H4 (cell line): Measurements from ENCODE around the gene SLC36A3. TPM values are rescaled to one million over a fixed set of nuclear protein-coding genes. Genes with fewer than 3 reads are reported as not detected.
"Not testable (repeated sequence)": the region's sequence is repeated elsewhere in the genome, so short reads cannot be mapped to it uniquely, and the experiment has no call there.

Experiments used
- DNase-seq: peaks from one replicate; pipeline ENCODE4 v3.0.0-alpha.2; 2015; ENCODE audit warnings: low spot score
- total RNA-seq: library from RNA; depleted of rRNA; stranded (reverse); fragments of >200 nt; shearing (Covaris generic); gene quantifications from 2 replicates; pipeline ENCODE4 v1.2.3, GENCODE V29; 2014; rRNA removed

SLC36A3 gene
- total RNA-seq, 1 experiment from 2014 or later, result not detected

DNA sequence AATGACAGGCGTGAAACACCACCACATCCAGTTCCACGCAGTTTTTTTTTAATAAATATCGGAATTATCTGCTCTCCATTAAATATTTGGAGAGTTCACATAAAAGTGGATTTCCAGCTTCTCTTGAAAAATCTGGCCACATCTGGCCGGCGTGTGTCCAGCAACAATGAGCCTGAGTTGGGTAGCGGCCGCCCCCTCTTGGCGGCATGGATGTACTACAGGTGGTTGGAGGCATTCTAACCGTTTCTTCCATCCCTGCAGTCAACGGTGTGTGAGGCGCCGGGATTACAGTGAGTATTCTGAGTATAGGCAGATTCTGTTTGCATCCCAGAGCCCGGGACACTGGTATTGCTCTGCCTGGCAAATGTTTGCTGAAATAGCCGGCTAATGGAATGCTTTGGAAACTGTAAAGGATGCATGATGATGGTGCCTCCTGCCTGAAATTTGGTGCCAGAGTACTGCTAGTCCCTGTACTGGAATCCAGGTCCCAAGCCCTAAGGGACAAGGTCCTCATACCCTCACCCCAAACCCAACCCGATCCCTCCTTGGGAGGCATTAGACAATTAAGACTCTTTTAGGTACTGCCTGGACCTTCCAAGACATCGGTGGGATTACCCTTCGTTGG lies 64.2 kb downstream of the SLC36A3 start:
- DNase-seq, result peak; percentile 57

DNA sequence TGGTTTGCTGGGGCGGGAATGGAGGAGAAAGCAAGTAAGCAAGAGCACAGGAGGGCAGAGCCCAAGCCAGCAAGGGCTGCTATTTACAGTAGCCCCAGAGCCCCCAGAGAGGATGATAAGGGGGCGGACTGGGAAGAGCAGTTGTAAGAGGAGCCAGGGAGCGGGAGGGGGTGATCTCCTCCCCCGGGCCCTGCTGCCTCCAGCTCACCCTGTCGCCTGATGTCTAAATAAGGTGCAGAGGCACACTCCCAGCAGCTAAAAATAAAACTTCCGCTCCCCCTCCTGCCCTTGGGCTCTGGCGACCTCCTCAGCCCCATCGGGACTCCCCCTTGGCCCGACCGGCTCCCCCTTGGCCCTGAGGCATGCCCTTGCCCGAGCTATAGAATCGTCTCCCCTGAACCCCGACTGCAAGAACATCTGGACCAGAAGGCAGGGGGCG lies 65.2 kb downstream of the SLC36A3 start:
- DNase-seq, result no peak

DNA sequence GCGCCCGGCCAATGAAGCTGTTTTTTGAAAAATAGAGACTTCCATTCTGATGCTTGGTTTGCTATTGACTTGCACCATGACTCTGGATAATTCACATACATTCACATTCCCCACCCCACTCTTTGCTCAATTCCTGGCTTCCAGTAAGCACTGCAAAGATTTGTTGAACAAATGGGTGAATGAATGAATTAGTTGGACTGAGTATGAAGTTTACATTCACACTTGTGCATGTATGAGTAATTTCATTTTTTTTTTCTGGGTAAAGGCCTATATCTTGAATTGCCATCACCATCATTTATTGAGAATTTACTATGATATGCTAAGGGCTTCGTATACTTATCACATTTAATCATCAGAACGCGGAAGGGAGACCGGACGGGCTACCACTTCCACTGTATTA lies 65.9 kb downstream of the SLC36A3 start:
- DNase-seq, result no peak

DNA sequence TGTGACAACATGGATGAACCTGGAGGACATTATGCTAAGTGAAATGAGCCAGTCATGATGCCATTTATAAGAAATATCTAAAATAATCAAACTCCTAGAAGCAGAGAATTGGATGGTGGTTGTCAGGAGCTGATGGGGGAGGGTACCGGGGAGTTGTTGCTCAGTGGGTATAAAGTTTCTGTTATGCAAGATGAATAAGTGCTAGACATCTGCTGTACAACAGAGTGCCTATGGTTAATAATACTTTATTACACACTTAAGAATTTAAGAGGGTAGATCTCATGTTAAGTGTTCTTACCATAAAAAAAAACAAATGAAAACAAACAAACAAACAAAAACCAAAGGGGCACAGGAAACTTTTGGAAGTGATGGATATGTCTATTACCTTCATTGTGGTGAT lies 66.7 kb downstream of the SLC36A3 start:
- no peak for DNase-seq

- DNase-seq, result not testable (repeated sequence)
These were observed 68.4 kb downstream of the SLC36A3 start for GRCh38 chr5:151235239-151235571.

DNA sequence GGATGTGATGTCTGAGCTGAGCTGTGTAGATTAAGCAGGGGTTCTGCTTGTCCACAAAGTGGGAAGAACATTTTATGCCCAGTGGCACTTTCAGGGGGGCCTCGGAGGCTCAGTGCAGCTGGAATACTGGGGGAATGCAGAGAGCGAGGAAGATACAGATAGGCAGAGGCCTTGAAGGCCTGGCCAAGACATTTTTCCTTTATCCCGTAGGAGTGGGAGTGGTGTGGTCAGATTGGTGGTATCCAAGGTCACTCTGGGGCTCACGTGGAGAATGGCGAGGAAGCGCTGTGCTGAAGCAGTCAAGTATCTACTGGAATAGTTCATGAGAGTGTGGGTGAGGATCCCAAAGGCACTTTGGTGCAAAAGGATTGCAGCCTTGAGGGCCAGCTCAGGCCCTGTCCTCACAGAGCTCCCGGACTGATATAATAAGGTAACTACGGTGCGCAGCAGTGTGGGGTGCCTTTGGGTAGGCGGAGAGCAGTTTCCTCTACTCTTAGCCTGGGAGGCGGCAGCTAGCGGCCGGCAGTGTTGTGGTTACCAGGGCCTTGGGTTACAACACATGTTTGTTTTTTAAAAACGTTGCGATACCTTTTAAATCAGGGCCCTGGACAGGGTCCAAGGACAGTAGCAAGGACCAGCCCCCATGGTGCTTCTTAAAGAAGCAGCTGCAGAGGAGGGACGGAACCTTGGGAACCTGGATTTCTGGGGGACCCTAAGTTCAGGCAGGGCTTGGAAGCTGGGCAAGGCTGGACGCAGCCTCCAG lies 68.9 kb downstream of the SLC36A3 start:
- peak; percentile 51 for DNase-seq

- DNase-seq, result no peak
These were observed 69.9 kb downstream of the SLC36A3 start for GRCh38 chr5:151233616-151234085.

DNA sequence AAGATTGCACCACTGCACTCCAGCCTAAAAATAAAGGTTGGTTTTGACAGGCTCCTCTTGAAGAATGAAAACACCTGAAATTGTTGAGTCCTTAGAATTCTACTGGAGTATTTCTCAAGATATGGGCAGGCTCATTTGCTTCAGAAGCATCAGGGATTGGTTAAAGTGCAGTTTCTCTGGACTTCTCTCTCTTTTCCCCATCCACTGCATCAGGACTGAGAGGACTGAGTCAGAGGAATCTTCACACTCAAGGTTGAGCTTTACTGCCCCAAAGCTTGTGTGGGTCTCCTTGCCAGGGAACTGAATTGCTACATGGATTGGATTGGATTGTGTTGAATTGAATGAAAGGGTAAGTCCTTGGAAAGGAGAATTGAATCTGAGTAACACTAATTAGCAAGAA lies 72.2 kb downstream of the SLC36A3 start:
- no peak for DNase-seq

DNA sequence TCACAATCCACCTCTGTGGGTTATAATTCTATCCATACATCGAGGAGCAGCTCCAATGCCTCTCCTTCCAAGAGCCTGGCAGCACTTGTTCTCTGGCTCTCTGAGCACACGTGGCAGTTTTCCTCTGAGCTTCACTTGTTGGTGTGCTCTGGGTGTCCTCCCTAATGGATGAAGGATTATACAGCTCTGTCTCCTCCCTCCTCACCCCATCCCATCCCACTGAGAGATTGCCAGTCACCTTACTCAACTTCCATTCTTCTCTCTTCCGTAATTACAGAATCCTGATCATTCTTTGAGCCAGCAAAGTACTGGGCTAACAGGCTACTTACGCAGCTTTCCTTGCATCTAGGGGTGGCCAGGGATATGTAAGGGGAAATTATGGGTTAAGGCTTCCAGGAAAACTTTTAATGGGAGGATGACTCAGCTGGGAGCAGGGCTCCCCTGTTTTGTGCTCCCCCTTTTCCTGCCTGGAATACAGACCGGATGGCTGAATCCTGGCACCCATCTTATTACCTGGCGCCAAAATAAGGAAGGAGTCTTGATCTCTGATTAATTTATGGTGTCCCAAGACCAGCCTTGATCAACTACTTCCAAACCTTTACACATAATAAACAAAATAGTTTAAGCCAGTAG lies 73.4 kb downstream of the SLC36A3 start:
- DNase-seq, result no peak

DNA sequence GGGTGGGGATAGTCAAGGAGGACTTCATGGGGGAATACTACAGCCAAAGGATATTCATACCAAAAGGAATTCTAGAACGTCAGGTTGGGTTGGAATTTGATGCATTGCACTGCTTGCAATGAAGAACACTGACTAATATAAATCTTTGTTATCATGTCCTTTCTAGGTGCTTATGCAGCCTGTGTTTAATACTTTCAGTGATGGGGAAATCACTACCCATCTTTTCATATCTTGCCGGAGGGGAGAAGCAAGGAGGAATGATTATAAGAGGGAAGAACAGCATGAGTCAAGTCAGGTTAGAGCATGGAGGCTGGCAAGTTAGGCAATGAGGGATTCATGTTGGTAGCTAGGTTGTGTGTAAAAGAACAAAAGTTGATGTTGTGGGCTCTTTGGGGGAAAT lies 74.6 kb downstream of the SLC36A3 start:
- DNase-seq, result no peak

- DNase-seq, result no peak
These were observed 75.6 kb downstream of the SLC36A3 start for GRCh38 chr5:151227918-151228447.

Other genes with a start within 250 kb of the SLC36A3 start
- 38.7 and 41.9 TPM in 2 replicates for gene TNIP1, start 222.7 kb downstream of the SLC36A3 start, total RNA-seq
- 113 and 131 TPM in 2 replicates for gene ANXA6, start 146.0 kb downstream of the SLC36A3 start, total RNA-seq
- 4.9 and 7.2 TPM in 2 replicates for gene CCDC69, start 79.7 kb downstream of the SLC36A3 start, total RNA-seq
- gene GM2A, start 50.6 kb downstream of the SLC36A3 start, total RNA-seq, result 13.7 and 16.2 TPM in 2 replicates
- 0.14 TPM in 1 of 2 replicates, not detected in the other for gene SLC36A2, start 43.8 kb upstream of the SLC36A3 start, total RNA-seq
- 9.4 and 10.0 TPM in 2 replicates for gene SLC36A1, start 143.8 kb upstream of the SLC36A3 start, total RNA-seq